GM21723 (cell line): Measurements from ENCODE around the gene PARD3.

Experiments
- ATAC-seq: cut with Tn5 transposase; IDR thresholded peaks from one replicate; pipeline ENCODE4 v1.9.1; 2021; ENCODE audit warnings: mild to moderate bottlenecking, moderate library complexity; ENCODE audit not compliant: unreplicated experiment

The PARD3 gene

GRCh38 chr10:34553747-34554146 lies 261.3 kb downstream of the PARD3 start:
- ATAC-seq = no peak

GRCh38 chr10:34551295-34551694 lies 263.8 kb downstream of the PARD3 start:
- no peak for ATAC-seq

- ATAC-seq = no peak
Observed at GRCh38 chr10:34549953-34550352, 265.1 kb downstream of the PARD3 start.

DNA sequence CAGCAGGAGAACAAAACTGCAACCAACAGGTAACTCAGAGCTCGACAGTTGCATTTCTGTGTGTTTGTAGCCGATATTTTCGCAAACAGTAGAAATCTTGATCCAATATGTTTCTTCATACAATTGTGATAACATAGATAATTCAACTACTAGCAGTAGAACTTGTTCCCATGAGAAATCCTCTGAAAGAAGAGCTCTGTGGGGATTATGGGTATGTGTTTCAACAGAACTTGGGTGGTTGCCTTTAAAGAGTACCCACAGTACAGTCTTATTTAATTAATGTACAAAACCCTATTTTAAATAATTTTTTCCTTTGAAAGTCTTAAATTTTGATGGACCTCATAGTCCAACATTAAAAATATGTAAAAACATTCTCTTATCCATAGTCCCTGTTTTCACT lies 266.1 kb downstream of the PARD3 start:
- no peak for ATAC-seq

DNA sequence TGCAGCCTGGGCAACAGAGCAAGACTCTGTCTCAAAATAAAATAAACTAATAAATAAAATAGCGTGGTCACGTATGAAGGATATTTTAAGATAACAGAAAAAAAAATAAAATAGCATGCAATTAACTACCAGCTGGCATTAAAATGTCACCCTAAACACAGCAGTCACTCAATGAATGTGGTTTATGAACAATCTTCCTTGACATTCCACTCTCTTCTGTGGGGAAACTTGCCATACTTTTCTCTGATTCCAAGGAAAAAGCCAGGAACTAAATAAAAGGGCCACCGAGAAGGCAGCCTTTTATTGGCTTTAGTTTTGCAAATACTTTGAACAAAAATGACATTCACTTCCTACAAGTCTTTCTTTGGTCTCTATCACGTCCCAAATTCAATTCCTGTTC lies 266.6 kb downstream of the PARD3 start:
- ATAC-seq = no peak

GRCh38 chr10:34547695-34548094 lies 267.4 kb downstream of the PARD3 start:
- ATAC-seq = no peak

- no peak for ATAC-seq
Observed at GRCh38 chr10:34547291-34547690, 267.8 kb downstream of the PARD3 start.

DNA sequence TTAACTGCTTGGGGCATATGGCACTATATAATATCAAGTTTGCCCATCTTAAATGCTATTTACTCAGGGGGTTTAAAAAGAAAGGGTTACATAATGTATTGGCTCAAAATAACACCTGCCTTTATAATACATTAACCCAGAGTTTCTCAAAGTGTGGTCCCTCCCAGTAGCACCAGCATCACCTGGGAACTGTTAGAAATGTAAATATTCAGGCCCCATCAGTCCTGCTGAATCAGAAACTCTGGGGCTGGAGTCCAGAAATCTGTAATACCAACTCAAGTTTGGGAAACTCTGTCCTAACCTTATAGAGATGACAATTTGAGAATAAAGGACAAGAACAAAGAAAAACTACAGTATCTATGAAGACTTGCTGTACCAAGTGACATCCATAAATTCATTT lies 270.7 kb downstream of the PARD3 start:
- ATAC-seq = no peak

DNA sequence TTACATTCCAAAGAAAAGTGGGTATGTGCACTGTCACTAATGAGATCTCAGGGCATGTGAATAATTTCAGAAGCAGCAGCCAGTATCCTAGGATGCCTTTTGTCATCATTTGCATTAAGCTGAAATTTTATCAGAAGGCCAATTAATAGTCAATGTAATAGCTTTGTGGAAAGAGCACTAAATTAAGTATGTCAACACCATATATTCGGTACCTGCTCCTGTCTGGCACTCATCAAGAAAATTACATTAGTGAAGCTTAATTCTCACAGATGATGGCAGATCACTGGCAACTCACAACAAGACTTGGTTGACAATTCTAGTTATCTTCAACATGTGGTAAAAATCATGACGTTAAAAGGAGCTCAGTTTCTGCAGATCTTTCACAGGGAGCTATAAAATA lies 271.4 kb downstream of the PARD3 start:
- no peak for ATAC-seq

GRCh38 chr10:34540492-34540891 lies 274.6 kb downstream of the PARD3 start:
- no peak for ATAC-seq

DNA sequence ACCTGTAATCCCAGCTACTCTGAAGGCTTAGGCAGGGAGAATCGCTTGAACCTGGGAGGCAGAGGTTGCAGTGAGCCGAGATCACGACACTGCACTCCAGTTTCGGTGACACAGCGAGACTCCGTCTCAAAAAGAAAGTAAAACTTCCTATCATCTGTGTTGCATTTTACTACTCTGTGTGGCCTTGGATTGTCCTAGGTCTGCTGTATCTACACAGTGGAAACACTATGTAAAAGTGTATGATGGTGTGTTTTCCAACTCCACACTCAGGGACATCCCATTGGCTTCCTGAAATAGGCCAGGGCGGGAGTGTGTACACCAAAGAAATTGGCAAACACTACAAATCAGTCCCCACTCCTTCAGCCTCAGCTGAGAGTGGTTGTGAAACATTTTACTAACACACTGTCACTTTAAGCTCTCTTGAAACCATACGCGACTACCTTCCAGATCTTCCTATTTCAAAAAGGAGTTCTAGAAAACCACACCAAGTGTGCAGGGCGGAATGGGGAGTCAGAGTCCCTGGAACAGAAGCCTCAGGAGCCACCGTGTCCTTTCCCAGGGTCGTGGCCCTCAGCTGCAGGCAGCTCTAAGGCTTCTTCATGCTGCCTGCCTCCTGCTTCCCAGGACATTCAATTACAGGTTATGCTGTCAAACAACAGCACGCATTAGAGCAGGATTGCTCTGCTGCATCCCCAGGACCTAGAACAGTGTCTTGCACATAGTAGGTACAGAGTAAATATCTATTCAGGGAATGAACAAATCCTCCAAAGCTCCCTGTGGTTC lies 275.4 kb downstream of the PARD3 start:
- ATAC-seq = peak; percentile 66

GRCh38 chr10:34538281-34538829 lies 276.7 kb downstream of the PARD3 start:
- peak; percentile 55 for ATAC-seq

DNA sequence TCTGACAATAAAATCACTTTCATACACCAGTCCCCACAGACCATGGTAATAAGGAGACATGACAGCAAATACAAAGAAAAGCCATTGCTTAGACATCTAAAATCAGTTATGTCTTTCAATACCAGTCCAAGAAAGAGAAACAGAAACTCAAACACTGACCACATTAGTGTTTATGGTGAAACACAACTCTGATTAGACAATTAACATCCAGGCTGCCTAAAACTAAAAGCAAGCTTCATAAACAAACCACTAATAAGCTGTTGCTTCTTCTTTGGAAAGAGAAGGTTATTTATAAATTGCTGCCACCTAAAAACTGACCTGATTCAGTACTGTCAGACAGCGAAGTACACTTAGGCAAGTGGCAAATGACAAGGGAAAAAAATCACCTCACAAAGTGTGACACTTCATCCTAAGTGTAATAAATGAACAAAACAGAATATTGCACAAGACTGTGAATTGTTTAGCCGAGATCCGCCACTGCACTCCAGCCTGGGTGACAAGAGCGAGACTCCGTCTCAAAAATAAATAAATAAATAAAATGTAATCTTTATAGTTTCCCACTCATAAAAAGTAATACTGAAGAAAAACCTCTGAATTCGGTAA lies 277.4 kb downstream of the PARD3 start:
- ATAC-seq = peak; percentile 80

DNA sequence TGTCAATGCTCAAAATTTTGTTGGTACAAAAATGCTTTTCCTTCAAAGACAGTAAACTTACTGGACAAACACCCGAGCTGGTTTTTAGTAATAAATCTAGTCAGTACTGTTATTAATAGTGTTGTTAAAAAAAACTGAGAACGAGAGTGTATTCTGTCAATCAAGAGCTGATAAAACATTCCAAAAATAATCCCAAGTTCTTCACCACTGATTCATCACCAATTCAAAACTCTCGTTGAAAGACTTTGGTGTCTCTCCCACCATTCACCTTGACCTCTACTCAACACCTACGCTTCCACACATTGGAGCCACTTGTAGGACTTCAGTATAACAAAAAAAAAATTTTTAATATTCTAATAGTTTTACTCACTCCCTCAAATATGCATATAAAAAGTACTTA lies 279.2 kb downstream of the PARD3 start:
- no peak for ATAC-seq

GRCh38 chr10:34530778-34531177 lies 284.3 kb downstream of the PARD3 start:
- no peak for ATAC-seq

- ATAC-seq = peak; percentile 63
Observed at GRCh38 chr10:34528320-34528719, 286.8 kb downstream of the PARD3 start.

DNA sequence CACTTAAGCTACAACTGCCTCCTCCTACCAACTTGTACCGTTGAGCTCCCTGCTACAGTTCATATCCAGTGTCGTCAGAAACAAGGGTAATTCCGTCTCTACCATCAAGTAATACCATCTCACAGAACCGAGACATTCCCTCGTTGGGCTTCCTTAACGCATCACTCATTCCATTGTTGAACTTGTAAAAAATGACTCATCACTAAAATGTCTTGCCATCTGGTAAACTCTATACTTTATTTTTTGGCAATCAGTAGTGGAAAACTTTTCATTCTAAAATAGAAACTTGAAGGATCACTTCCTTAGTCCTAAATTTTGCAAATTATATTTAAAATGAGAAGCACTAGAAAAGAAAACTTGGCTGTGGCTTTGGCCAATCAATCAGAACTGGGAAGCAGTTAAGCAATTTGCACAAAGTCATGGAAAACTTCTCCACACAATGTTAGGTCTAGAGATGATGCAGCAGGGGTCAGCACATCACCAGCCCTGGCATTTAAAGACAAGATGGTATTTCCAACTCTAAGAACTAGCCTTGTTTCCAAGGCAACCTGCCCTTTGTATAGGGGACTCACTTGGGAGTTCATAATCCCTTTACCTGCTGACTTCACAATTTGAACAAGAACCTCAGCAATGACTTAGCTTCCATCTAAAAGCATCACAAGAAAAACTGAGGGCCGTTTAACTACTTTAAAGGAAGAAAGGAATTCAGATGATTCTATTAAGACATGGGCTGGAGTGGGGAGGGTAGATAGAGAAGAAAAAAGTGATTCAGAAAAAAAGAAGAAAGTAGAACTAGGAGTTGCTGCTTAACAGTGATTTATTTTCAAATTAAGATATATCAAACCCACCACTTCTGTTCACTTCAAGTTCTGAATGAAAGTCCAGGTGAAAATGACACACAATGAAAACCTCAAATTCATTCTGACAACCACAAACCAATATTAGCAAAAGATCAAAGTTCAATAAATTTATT lies 288.1 kb downstream of the PARD3 start:
- ATAC-seq = no peak

DNA sequence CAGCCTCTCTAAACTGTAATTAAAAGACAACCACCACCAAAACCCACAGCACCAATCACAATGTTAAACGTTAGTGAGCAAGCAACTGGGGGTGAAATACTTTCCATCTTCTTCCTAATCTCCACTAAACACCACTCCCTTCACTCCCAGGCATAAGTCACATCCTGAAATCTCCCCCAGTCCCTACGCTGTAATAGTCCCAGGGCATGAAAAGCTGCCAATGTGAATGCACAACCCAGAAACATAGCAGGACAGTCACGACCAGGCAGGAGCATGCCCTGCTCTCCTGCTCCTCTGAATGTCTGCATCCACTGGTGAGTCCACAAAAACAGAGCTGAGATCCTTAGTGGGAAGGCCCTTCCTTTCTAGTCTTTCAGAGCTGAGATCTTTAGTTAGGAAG lies 288.9 kb downstream of the PARD3 start:
- no peak for ATAC-seq

DNA sequence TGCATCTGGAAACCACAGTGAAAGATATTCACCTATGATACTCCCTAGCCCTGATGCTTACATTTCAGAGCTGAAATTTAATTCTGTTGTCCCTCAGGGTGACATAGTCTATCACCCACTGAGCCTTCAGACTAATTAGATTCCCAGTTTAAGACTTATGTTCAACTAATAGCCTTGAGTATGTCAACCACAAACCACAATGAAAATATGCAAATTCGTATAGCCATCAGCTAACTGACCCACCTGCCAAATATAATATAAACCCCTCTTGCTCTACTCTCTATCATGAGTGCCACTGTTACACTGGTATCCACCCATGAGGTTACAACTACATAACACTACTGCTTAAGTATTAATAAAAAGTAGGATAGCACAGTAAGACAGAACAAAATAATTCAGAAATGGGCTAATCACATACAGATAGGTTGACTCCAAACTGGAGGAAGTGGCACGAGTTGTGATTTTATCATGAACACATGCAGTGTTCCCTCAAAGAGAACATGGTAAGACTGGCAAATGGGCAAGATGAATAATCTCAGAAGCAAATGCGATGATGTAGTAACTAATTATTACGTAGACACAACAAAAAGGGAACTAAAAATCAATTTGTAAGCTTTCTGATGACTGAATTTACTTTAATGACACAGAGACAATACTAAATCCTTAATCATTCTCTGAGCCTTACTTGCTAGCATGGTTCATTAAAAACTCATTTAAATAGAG lies 290.6 kb downstream of the PARD3 start:
- ATAC-seq = no peak

DNA sequence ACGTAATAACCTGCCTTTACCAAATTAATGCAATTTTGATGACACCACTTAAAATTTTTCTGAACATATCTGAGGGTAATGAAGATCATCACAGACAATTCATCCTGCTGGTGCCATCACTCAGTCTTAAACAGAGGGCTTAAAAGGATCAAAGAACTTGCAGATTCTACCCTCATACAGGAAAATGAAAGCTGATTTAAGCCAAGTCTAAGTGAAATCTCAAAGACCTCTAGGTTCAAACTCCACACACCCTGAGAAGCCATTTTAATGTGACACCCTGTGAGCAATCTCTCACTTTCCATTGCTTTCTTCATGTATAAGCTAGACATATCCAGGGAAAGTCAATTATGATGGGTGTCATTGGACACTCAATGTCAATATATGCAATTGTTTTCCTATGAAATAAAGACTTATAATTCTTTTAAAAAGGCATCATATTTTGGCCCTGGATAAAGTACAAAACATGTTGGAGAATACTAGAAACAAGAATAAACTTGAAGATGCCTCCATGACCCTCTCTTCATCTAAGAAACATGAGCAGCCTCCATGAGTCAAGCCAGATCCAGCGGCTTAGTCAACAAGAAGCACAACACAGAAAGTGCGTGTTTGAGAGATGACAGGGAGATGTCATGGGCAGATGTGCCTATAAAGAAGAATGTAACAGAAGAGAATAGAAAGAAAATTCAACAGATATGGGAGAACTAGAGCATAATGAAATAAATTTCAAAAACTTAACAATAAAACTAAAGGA lies 291.9 kb downstream of the PARD3 start:
- ATAC-seq = no peak
